ENCODE results near the gene MLNR. TPM values are rescaled to one million over a fixed set of nuclear protein-coding genes. Genes with fewer than 3 reads are reported as not detected.

Gene MLNR
- total and polyA plus RNA-seq, 4 donors, result 0.09 TPM; not detected in 3

GRCh38 chr13:49210669-49211068 lies 9.5 kb upstream of the MLNR start:
- 94% methylated on average over 5 of the region's 5 CpGs for WGBS
- H3K4me1 ChIP-seq (ENCODE audit: control insufficient read depth in 4 of 4, insufficient read depth in 4 of 4, low read length in 3 of 4), result peaks cover 3 to 14% (median 13%) of the 10 kb centered on the region in 4 donors
- no peaks in the 10 kb centered on the region for H3K9me3 ChIP-seq (ENCODE audit: control insufficient read depth in 4 of 4, low read length in 3 of 4)
- no peak overlapping the region for H3K4me3 ChIP-seq (ENCODE audit: low read depth in 1 of 3, low read length in 3 of 3)
- no peaks in the 10 kb centered on the region for H3K27me3 ChIP-seq (ENCODE audit: control insufficient read depth in 4 of 4, insufficient read depth in 4 of 4, low read length in 3 of 4)
- no peak for TF ChIP-seq JUND (IDR thresholded peaks at IDR 0.05)
- no peak for TF ChIP-seq FOXA1 (IDR thresholded peaks at IDR 0.05)
- no peak for TF ChIP-seq ATF3 (IDR thresholded peaks at IDR 0.05)
- TF ChIP-seq RXRA (IDR thresholded peaks at IDR 0.05), result no peak
- TF ChIP-seq HNF4G (IDR thresholded peaks at IDR 0.05), result no peak
- TF ChIP-seq HNF4A (conservative IDR thresholded peaks at IDR 0.05), result no peak
- TF ChIP-seq YY1 (IDR thresholded peaks at IDR 0.05), result no peak
- no peak for TF ChIP-seq NR2F2 (IDR thresholded peaks at IDR 0.05)
- TF ChIP-seq GABPA (IDR thresholded peaks at IDR 0.05 in 1 of 2, conservative IDR thresholded peaks at IDR 0.05 in 1 of 2), result no peak
- no peak for TF ChIP-seq SP1 (IDR thresholded peaks at IDR 0.05)
- TF ChIP-seq EGR1 (IDR thresholded peaks at IDR 0.05; ENCODE audit: low read depth in 2 of 2), result no peak
- no peak for TF ChIP-seq CTCF (IDR thresholded peaks at IDR 0.05; ENCODE audit: low read depth, low read length, missing input control)
- TF ChIP-seq REST (IDR thresholded peaks at IDR 0.05), result no peak
- TF ChIP-seq FOXA2 (IDR thresholded peaks at IDR 0.05), result no peak
- TF ChIP-seq RAD21 (IDR thresholded peaks at IDR 0.05), result no peak
- no peak overlapping the region for H3K9ac ChIP-seq (ENCODE audit: low read depth in 1 of 2, low read length in 2 of 2)
- H3K36me3 ChIP-seq (ENCODE audit: control insufficient read depth in 4 of 4, insufficient read depth in 3 of 4, low read depth in 1 of 4, low read length in 3 of 4), result peaks cover 5 to 34% (median 29%) of the 10 kb centered on the region in 4 donors
- no peak overlapping the region for H3K27ac ChIP-seq (ENCODE audit: low read depth in 1 of 2, low read length in 2 of 2)
- no peak for DNase-seq (ENCODE audit: low spot score)

GRCh38 chr13:49213539-49213938 lies 6.6 kb upstream of the MLNR start:
- TF ChIP-seq ZBTB33 (IDR thresholded peaks at IDR 0.05) (no peak), JUND (IDR thresholded peaks at IDR 0.05) (no peak)
- WGBS, result 93% methylated on average over 1 of the region's 1 CpG
- Histone ChIP-seq H3K4me1 (ENCODE audit: control insufficient read depth in 4 of 4, insufficient read depth in 4 of 4, low read length in 3 of 4) (peaks cover 3 to 14% (median 13%) of the 10 kb centered on the region in 4 donors), H3K27ac (ENCODE audit: low read depth in 1 of 2, low read length in 2 of 2) (no peak overlapping the region), H3K4me3 (ENCODE audit: low read depth in 1 of 3, low read length in 3 of 3) (no peak overlapping the region), H3K27me3 (ENCODE audit: control insufficient read depth in 4 of 4, insufficient read depth in 4 of 4, low read length in 3 of 4) (peaks cover 0 to 2% (median 0%) of the 10 kb centered on the region in 4 donors), H3K36me3 (ENCODE audit: control insufficient read depth in 4 of 4, insufficient read depth in 3 of 4, low read depth in 1 of 4, low read length in 3 of 4) (peaks cover 2 to 9% (median 4%) of the 10 kb centered on the region in 4 donors), H3K9me3 (ENCODE audit: control insufficient read depth in 4 of 4, low read length in 3 of 4) (no peaks in the 10 kb centered on the region), H3K9ac (ENCODE audit: low read depth in 1 of 2, low read length in 2 of 2) (no peak overlapping the region)
- no peak for DNase-seq (ENCODE audit: low spot score)

Measured in liver (tissue), 9 donors.